Urinary bladder (tissue), 4 donors: ENCODE results near the gene CFB. TPM values are rescaled to one million over a fixed set of nuclear protein-coding genes. Genes with fewer than 3 reads are reported as not detected.
"Not testable (repeated sequence)": the region's sequence is repeated elsewhere in the genome, so short reads cannot be mapped to it uniquely, and the experiment has no call there.

ENCODE experiments used
- DNase-seq: peaks from one replicate; pipeline ENCODE4 v3.0.0-alpha.2; 2015; ENCODE audit errors: extremely low spot score
- H3K27ac ChIP-seq: one replicate; pipeline ENCODE4 v1.5.1; 2013; ENCODE audit warnings: low read depth, mild to moderate bottlenecking, moderate library complexity
- H3K36me3 ChIP-seq: one replicate; pipeline ENCODE4 v1.6.1; 2013; ENCODE audit warnings: mild to moderate bottlenecking, moderate library complexity; ENCODE audit not compliant: insufficient read depth
- H3K4me1 ChIP-seq: one replicate; pipeline ENCODE4 v1.6.1; 2013; ENCODE audit warnings: mild to moderate bottlenecking, moderate library complexity; ENCODE audit not compliant: insufficient read depth
- H3K4me3 ChIP-seq: one replicate; pipeline ENCODE4 v1.5.1; 2013; ENCODE audit warnings: low read depth, low read length
- WGBS: extraction: QIAGEN DNeasy Blood & Tissue Kit; methylation state at CpG from one replicate; pipeline ENCODE4 v1.1.7; 2013; 5-methylcytosine and 5-hydroxymethylcytosine counted together
- polyA plus RNA-seq: library from polyadenylated mRNA; stranded (reverse); fragments of 200-250 nt; gene quantifications from one replicate; pipeline ENCODE4 v1.2.3, GENCODE V29; 2013
- total RNA-seq: library from RNA; depleted of rRNA; stranded (reverse); fragments of >200 nt; gene quantifications from one replicate; pipeline ENCODE4 v1.2.3, GENCODE V29; 2014
- donor health status: healthy with polysubstance abuse.
- donor health status: healthy.

CFB gene
- total and polyA plus RNA-seq, 2 donors: 6.5 to 39.6 TPM

DNA sequence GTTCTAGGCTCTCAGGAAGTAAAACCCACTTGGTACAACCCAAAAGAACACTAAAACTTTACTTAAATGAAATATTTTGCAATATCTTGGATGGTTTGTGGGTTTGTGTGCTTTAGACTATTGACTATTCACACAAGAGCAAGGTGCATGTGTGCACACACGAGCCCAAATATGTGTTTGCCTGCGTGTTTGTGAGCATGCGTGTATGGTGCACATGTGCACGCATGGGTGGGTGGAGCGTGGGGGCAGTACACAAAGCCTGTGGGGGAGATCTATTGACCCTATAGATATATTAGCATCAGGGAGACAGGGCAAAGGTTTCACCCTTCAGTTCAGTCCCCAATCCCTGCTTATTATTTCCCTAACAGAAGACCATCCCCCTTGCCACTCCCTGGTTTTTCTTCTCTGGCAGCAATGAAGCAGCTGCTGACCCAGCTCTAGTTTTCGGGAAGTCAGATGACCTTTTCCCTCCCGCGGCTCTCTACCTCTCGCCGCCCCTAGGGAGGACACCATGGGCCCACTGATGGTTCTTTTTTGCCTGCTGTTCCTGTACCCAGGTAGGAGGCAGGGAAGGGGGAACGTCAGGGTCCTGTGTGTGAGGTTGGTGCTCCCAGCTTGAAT lies 18.5 kb upstream of the CFB start, which contains the start of gene C2:
C2 (plus strand) TSS at position 476 of the 621 bp plus-strand sequence; CDS start at position 512, 36 bp downstream.
- no peak for DNase-seq
- 64% methylated on average over 11 of the region's 11 CpGs for WGBS

DNA sequence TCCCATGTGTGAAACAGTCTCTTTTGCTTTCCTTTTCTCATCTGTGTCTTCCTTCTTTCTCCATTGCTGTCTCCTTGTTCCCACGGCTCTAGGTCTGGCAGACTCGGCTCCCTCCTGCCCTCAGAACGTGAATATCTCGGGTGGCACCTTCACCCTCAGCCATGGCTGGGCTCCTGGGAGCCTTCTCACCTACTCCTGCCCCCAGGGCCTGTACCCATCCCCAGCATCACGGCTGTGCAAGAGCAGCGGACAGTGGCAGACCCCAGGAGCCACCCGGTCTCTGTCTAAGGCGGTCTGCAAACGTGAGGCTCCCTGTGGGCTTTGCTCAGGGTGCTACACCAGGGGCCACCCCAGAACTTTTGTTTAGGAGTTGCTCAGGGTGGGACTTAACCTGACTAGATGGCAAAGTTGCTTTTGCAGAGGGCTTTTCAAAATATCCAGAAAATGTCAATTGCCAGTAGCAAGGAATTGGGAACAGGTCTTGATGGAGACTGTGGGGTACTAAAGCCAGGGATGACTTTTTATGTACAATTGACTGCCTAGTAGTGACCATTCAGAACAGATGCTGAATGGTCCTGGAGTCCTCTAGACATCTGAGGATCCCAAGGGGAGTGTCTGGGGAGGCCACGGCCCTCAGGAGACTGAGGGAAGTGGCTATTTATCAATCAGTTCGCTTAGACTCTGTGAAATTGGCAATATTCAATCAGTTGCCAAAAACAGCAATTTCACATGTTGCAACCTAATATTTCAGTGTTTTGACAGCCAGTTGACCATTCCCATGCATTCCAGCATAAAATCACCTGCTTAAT lies 17.8 kb upstream of the CFB start:
- H3K27ac ChIP-seq: no peak overlapping the region
- no peak overlapping the region for H3K4me3 ChIP-seq

More for the DNA sequence above, 18.5 kb upstream of the CFB start, which contains the start of gene C2:
- Histone ChIP-seq H3K36me3 (no peaks in the 10 kb centered on the region), H3K27ac (no peak within 1 kb of the TSS), H3K4me1 (no peaks in the 10 kb centered on the region), H3K4me3 (no peak within 1 kb of the TSS)

DNA sequence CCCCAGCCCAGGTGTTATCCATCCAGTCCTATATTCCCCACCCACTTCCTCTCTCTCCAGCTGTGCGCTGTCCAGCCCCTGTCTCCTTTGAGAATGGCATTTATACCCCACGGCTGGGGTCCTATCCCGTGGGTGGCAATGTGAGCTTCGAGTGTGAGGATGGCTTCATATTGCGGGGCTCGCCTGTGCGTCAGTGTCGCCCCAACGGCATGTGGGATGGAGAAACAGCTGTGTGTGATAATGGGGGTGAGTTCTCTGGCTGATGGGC lies 17.3 kb upstream of the CFB start:
- no peak overlapping the region for H3K4me3 ChIP-seq
- DNase-seq: no peak
- H3K36me3 ChIP-seq: no peaks in the 10 kb centered on the region
- no peak overlapping the region for H3K27ac ChIP-seq
- 58% methylated on average over 9 of the region's 9 CpGs for WGBS
- no peaks in the 10 kb centered on the region for H3K4me1 ChIP-seq

More for the DNA sequence above, 17.8 kb upstream of the CFB start:
- H3K4me1 ChIP-seq: no peaks in the 10 kb centered on the region
- WGBS: 77% methylated on average over 11 of the region's 11 CpGs
- no peaks in the 10 kb centered on the region for H3K36me3 ChIP-seq
- no peak for DNase-seq

DNA sequence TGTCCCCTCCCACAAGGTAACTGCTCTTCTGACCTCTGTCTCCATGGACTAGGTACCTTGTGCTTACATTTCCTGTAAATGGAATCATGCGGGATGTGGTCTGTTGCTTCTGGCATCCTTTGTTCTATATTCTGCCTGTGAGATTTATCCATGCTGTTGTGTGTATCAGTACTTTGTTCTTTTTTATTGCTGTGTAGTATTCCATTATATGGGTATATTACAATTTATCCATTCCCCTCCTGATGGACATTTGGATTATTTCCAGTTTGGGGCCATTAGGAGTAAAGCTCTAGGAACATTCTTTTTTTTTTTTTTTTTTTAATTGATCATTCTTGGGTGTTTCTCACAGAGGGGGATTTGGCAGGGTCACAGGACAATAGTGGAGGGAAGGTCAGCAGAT lies 14.9 kb upstream of the CFB start:
- Histone ChIP-seq H3K4me1 (no peaks in the 10 kb centered on the region), H3K27ac (no peak overlapping the region), H3K4me3 (no peak overlapping the region), H3K36me3 (no peaks in the 10 kb centered on the region)
- DNase-seq: no peak
- WGBS: 87% methylated on average over 1 of the region's 1 CpG

DNA sequence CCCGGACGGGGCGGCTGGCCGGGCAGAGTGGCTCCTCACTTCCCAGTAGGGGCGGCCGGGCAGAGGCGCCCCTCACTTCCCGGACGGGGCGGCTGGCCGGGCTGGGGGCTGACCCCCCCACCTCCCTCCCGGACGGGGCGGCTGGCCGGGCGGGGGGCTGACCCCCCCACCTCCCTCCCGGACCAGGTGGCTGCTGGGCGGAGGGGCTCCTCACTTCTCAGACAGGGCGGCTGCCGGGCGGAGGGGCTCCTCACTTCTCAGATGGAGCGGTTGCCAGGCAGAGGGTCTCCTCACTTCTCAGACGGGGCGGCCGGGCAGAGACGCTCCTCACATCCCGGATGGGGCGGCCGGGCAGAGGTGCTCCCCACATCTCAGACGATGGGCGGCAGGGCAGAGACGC lies 13.8 kb upstream of the CFB start:
- not testable (repeated sequence) for DNase-seq, H3K27ac ChIP-seq, H3K4me1 ChIP-seq, H3K4me3 ChIP-seq, H3K36me3 ChIP-seq
- 91% methylated on average over 23 of the region's 32 CpGs for WGBS

DNA sequence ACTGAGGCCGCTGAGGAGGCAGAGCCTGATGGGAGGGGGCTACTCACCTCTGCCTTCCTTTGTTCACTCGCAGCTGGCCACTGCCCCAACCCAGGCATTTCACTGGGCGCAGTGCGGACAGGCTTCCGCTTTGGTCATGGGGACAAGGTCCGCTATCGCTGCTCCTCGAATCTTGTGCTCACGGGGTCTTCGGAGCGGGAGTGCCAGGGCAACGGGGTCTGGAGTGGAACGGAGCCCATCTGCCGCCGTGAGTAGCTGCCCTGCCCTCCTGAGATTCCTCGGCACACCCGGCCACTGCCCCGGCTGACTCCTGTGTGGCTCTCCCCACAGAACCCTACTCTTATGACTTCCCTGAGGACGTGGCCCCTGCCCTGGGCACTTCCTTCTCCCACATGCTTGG lies 12.4 kb upstream of the CFB start:
- no peak overlapping the region for H3K27ac ChIP-seq
- WGBS: 88% methylated on average over 19 of the region's 19 CpGs
- no peak overlapping the region for H3K4me3 ChIP-seq
- no peaks in the 10 kb centered on the region for H3K36me3 ChIP-seq
- H3K4me1 ChIP-seq: no peaks in the 10 kb centered on the region
- no peak for DNase-seq

DNA sequence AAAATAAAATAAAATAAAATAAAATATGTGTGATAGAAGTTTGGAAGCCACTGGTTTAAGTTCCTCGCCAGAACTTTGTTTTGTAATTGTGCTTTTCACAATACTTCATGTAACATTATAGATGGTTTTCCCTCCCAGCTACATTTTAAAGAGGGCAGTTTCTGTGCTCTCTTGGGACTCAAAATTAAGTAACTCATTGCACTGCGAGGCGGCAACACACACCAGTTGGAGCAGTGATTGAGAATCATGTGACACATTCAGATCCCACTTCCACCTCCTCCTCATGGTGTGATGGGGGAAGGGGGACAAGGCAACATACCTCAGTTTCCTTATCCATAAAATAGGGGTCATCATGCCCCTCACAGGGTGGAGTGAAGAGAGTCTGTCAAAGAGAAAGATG lies 10.9 kb upstream of the CFB start:
- WGBS: 70% methylated on average over 3 of the region's 3 CpGs
- Histone ChIP-seq H3K36me3 (no peaks in the 10 kb centered on the region), H3K4me1 (no peaks in the 10 kb centered on the region), H3K4me3 (no peak overlapping the region), H3K27ac (no peak overlapping the region)
- DNase-seq: no peak

DNA sequence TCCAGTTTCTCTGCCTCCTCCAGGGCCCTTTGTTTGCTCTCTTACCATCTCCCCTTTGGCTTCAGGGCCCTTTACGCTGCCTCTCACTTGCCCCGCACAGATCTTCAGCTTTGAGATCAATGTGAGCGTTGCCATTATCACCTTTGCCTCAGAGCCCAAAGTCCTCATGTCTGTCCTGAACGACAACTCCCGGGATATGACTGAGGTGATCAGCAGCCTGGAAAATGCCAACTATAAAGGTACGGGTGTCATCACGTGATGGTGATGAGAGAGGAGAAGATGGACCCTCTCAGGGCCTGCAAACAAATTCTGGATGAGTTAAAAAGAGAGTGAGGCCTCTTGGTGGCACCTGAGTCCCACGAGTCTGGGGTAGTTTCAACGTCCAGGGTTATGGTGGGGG lies 10.1 kb upstream of the CFB start:
- H3K4me3 ChIP-seq: no peak overlapping the region
- no peak for DNase-seq
- no peaks in the 10 kb centered on the region for H3K4me1 ChIP-seq
- 80% methylated on average over 9 of the region's 9 CpGs for WGBS
- H3K27ac ChIP-seq: no peak overlapping the region
- H3K36me3 ChIP-seq: no peaks in the 10 kb centered on the region

DNA sequence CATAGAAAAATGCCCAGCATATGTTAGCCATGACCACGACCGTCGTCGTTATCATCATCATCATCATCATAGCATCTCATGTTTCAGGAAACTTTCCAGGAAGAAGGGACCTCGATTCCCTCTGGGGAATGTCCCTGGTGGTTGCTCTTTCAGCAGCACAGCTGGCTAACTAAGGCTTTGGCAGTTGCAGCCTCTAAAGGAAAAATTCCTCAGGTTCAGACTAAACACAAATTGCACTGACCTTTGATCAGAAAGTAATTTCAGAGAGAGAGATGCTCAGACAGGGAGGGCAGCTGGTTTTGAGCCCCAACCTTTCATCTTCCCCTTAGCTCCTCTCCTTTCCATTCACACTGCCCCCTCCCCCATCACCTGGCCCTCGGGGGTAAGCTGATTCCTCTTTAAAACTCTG lies 5.6 kb upstream of the CFB start:
- Histone ChIP-seq H3K4me1 (no peaks in the 10 kb centered on the region), H3K27ac (no peak overlapping the region), H3K36me3 (no peaks in the 10 kb centered on the region), H3K4me3 (no peak overlapping the region)
- DNase-seq: no peak
- WGBS: 9% methylated on average over 6 of the region's 6 CpGs

DNA sequence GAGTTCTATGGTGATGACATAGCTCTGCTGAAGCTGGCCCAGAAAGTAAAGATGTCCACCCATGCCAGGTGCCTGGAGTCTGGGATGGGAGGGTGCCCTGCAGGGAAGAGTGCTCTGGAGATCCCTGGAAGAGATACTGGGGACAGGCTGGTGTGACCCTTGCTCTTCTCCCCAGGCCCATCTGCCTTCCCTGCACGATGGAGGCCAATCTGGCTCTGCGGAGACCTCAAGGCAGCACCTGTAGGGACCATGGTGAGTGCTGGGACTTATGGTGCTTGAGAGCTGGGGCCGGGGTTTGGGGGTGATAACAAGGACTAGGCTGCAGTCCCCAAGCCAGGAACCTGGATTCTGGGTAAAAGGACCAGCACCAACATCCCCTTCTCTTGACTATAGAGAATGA lies 2.2 kb upstream of the CFB start:
- 83% methylated on average over 3 of the region's 3 CpGs for WGBS
- Histone ChIP-seq H3K4me1 (no peaks in the 10 kb centered on the region), H3K4me3 (no peak overlapping the region), H3K36me3 (no peaks in the 10 kb centered on the region), H3K27ac (no peak overlapping the region)
- no peak for DNase-seq

DNA sequence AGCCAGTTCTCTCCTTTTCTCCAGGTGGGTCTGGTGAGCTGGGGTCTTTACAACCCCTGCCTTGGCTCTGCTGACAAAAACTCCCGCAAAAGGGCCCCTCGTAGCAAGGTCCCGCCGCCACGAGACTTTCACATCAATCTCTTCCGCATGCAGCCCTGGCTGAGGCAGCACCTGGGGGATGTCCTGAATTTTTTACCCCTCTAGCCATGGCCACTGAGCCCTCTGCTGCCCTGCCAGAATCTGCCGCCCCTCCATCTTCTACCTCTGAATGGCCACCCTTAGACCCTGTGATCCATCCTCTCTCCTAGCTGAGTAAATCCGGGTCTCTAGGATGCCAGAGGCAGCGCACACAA lies 765 bp upstream of the CFB start:
- no peaks in the 10 kb centered on the region for H3K4me1 ChIP-seq
- H3K27ac ChIP-seq: no peak overlapping the region
- WGBS: 71% methylated on average over 9 of the region's 9 CpGs
- H3K36me3 ChIP-seq: no peaks in the 10 kb centered on the region
- no peak overlapping the region for H3K4me3 ChIP-seq
- no peak for DNase-seq

DNA sequence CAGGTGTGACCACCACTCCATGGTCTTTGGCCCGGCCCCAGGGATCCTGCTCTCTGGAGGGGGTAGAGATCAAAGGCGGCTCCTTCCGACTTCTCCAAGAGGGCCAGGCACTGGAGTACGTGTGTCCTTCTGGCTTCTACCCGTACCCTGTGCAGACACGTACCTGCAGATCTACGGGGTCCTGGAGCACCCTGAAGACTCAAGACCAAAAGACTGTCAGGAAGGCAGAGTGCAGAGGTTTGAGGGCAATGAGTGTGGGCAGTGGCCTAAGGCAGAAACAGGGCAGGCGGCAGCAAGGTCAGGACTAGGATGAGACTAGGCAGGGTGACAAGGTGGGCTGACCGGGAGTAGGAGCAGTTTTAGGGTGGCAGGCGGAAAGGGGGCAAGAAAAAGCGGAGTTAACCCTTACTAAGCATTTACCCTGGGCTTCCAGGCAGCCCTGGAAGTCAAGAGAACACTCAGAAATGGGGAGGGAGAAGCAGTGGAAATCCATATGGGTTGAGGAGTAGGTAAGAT lies 533 bp downstream of the CFB start:
- Histone ChIP-seq H3K4me3 (no peak overlapping the region), H3K27ac (no peak overlapping the region), H3K36me3 (no peaks in the 10 kb centered on the region), H3K4me1 (no peaks in the 10 kb centered on the region)
- DNase-seq: no peak
- 71% methylated on average over 11 of the region's 11 CpGs for WGBS

DNA sequence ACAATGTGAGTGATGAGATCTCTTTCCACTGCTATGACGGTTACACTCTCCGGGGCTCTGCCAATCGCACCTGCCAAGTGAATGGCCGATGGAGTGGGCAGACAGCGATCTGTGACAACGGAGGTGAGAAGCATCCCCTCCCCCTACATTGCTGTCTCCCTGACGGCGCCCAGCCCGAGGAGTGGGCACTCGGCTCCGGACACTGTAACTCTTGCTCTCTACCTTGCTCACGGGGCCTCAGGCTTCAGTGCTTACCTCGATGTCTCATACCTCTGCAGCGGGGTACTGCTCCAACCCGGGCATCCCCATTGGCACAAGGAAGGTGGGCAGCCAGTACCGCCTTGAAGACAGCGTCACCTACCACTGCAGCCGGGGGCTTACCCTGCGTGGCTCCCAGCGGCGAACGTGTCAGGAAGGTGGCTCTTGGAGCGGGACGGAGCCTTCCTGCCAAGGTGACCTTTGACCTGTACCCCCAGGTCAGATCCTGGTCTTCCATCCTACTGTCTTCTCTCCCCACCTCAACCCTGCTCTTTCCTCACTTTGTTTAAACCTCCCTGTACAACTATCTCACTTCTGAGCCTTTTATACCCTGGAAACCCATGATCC lies 1.3 kb downstream of the CFB start:
- no peak overlapping the region for H3K27ac ChIP-seq
- no peaks in the 10 kb centered on the region for H3K4me1 ChIP-seq
- no peaks in the 10 kb centered on the region for H3K36me3 ChIP-seq
- DNase-seq: no peak
- H3K4me3 ChIP-seq: no peak overlapping the region
- 86% methylated on average over 24 of the region's 24 CpGs for WGBS

DNA sequence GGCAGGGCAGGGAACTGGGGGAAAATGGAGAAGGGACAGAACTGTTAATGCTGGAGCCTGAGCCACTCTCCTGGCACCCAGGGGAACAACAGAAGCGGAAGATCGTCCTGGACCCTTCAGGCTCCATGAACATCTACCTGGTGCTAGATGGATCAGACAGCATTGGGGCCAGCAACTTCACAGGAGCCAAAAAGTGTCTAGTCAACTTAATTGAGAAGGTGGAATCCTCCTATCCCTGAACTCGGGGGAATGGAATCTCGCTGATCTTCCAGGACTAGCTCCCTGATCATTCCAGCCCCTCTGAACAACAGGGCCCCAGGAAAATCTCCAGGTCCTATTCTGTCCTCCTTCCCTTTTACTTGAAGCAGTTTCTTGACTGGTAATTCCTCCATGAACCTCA lies 2.0 kb downstream of the CFB start:
- no peaks in the 10 kb centered on the region for H3K36me3 ChIP-seq
- no peaks in the 10 kb centered on the region for H3K4me1 ChIP-seq
- WGBS: 85% methylated on average over 4 of the region's 4 CpGs
- H3K4me3 ChIP-seq: no peak overlapping the region
- no peak for DNase-seq
- H3K27ac ChIP-seq: no peak overlapping the region
